Psoas muscle (tissue), 8 donors: ENCODE data around the gene ELMO1. TPM values are rescaled to one million over a fixed set of nuclear protein-coding genes. Genes with fewer than 3 reads are reported as not detected.

Source experiments
- ATAC-seq, 4 donors: fragments of 200-7000 bp; cut with Tn5 transposase; one replicate each; pipeline ENCODE4 v1.9.1; 2020; ENCODE audit warnings: moderate library complexity in 3 of 4, mild to moderate bottlenecking in 2 of 4
- DNase-seq, 2 donors: peaks; one replicate each; pipeline ENCODE4 v3.0.0-alpha.2; 2020
- H3K27ac ChIP-seq: fragments of 200-600 bp; one replicate; pipeline ENCODE4 v1.8.0; 2022
- H3K27me3 ChIP-seq, 3 donors: fragments of 200-600 bp in 1 of 3; one replicate each; pipeline versions ENCODE4 v1.6.1 to v1.8.0; 2013 to 2022; ENCODE audit warnings: low read length in 2 of 3, mild to moderate bottlenecking in 2 of 3, moderate library complexity in 1 of 3; ENCODE audit not compliant: insufficient read depth in 3 of 3
- H3K36me3 ChIP-seq, 2 donors: fragments of 200-600 bp in 1 of 2; one replicate each; pipeline versions ENCODE4 v1.6.1 to v1.8.0; 2013 to 2022; ENCODE audit warnings: low read depth in 1 of 2, mild to moderate bottlenecking in 1 of 2, moderate library complexity in 1 of 2; ENCODE audit not compliant: insufficient read depth in 1 of 2
- H3K4me1 ChIP-seq: fragments of 200-600 bp; one replicate; pipeline ENCODE4 v1.8.0; 2022
- H3K4me3 ChIP-seq: fragments of 200-600 bp; one replicate; pipeline ENCODE4 v1.8.0; 2022; ENCODE audit warnings: mild to moderate bottlenecking
- H3K9me3 ChIP-seq: fragments of 200-600 bp; one replicate; pipeline ENCODE4 v1.8.0; 2022
- CTCF ChIP-seq: fragments of 200-600 bp; IDR thresholded peaks from one replicate; pipeline ENCODE4 v1.8.0; 2022; ENCODE audit warnings: antibody characterized with exemption
- WGBS, 3 donors: extraction: QIAGEN DNeasy Blood & Tissue Kit; methylation state at CpG; one replicate each; pipeline versions ENCODE4 v1.1.6 to v1.1.7; 2013; 5-methylcytosine and 5-hydroxymethylcytosine counted together
- intact Hi-C, 2 donors: fragments of 100-400 bp; cut with DNase I; formaldehyde crosslinking; loops; one replicate each; pipeline versions ENCODE4 v1.11.0 to v1.14.2; 2022
- polyA plus RNA-seq, 3 donors: library from polyadenylated mRNA; stranded (reverse); fragments of 200-250 nt; gene quantifications; one replicate each; pipeline ENCODE4 v1.2.3, GENCODE V29; 2013
- total RNA-seq, 4 donors: library from RNA; stranded (reverse); fragmentation: NEBNext Ultra II Directional in 2 of 4; extraction: Animal tissue kit (Norgen Biotek cat#: 25700) in 2 of 4; gene quantifications; one replicate each; pipeline versions ENCODE4 v1.2.1 to v1.2.4, GENCODE V29; 2021 to 2023
- donor health status: healthy with polysubstance abuse.
- donor health status: DM: no; HTN: no; CAD: no; lungs with moderate emphysema.
- donor health status: Bipolar disorder and iron deficiency.
- donor health status: healthy.
- donor health status: DM: yes; HTN: yes; CAD: no.
- donor health status: DM: no; HTN: no; CAD: no.
- donor health status: DM: no; HTN: no; CAD: no.
- donor health status: DM: yes; HTN: yes; CAD: no.

The ELMO1 gene
- total and polyA plus RNA-seq, 7 donors = 2.8 to 8.1 (median 6.9) TPM

GRCh38 chr7:37295401-37295800, 153.3 kb downstream of the ELMO1 start:
- ATAC-seq (no peak), DNase-seq (no peak)
- Histone ChIP-seq H3K36me3 (no peaks in the 10 kb centered on the region), H3K27ac (no peak overlapping the region), H3K4me3 (no peak overlapping the region), H3K9me3 (no peaks in the 10 kb centered on the region), H3K27me3 (no peaks in the 10 kb centered on the region), H3K4me1 (no peaks in the 10 kb centered on the region)
- intact Hi-C loops = no loop called here
- TF ChIP-seq CTCF = no peak
- WGBS, 3 donors = 49 to 64% (median 59%) methylated on average over 1 of the region's 1 CpG

DNA sequence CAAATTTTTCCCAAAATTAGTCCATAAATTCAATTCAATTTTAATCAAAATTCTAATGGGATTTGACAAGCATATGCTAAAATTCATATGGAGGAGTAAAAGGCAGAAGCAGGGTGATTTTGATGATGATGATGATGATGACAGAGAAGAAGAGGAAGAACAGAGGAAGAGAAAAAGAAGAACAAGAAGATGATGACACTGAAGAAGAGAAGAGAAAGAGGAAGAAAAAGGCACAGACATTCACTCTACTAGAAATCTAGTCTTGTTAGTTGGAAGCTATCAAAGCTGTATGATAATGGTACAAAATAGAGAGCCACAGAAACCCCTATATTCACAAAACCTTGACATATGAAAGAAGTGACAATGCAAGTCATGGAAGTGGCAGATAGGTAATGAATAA, 157.9 kb downstream of the ELMO1 start:
- Histone ChIP-seq H3K36me3 (no peaks in the 10 kb centered on the region), H3K27ac (no peak overlapping the region), H3K4me3 (no peak overlapping the region), H3K9me3 (no peaks in the 10 kb centered on the region), H3K27me3 (no peaks in the 10 kb centered on the region), H3K4me1 (no peaks in the 10 kb centered on the region)
- DNase-seq = no peak
- intact Hi-C loops = no loop called here
- no peak for ATAC-seq
- no peak for TF ChIP-seq CTCF

- no peaks in the 10 kb centered on the region for H3K27me3 ChIP-seq
- intact Hi-C loops = loop anchor here in 1 of 2 donors (10.0 kb wide), 1 partner anchor 155 kb away; the partner anchor contains the start of gene ELMO1
Observed at GRCh38 chr7:37289781-37290180, 158.9 kb downstream of the ELMO1 start.

GRCh38 chr7:37289367-37289766, 159.3 kb downstream of the ELMO1 start:
- H3K4me3 ChIP-seq = no peak overlapping the region
- ATAC-seq = no peak
- 17 to 34% (median 22%) methylated on average over 3 of the region's 3 CpGs for WGBS, 3 donors

More at GRCh38 chr7:37289781-37290180, 158.9 kb downstream of the ELMO1 start:
- WGBS, 3 donors = 58 to 69% (median 62%) methylated on average over 1 of the region's 1 CpG
- H3K36me3 ChIP-seq = no peaks in the 10 kb centered on the region
- H3K9me3 ChIP-seq = no peaks in the 10 kb centered on the region
- ATAC-seq (no peak), DNase-seq (no peak)
- H3K27ac ChIP-seq = no peak overlapping the region
- no peaks in the 10 kb centered on the region for H3K4me1 ChIP-seq
- no peak overlapping the region for H3K4me3 ChIP-seq
- TF ChIP-seq CTCF = no peak

More at GRCh38 chr7:37289367-37289766, 159.3 kb downstream of the ELMO1 start:
- Histone ChIP-seq H3K36me3 (no peaks in the 10 kb centered on the region), H3K27ac (no peak overlapping the region), H3K4me1 (no peaks in the 10 kb centered on the region), H3K9me3 (no peaks in the 10 kb centered on the region), H3K27me3 (no peaks in the 10 kb centered on the region)
- intact Hi-C loops = loop anchor here in 1 of 2 donors (10.0 kb wide), 1 partner anchor 155 kb away; the partner anchor contains the start of gene ELMO1
- no peak for DNase-seq
- TF ChIP-seq CTCF = no peak
